NCI-H748 (cell line): ENCODE data around the gene TAS1R1.

Experiments
- DNase-seq: peaks from one replicate; lab custom pipeline; 2025; ENCODE audit not compliant: unreplicated experiment; lab: John Stamatoyannopoulos, UW

The TAS1R1 gene

DNA sequence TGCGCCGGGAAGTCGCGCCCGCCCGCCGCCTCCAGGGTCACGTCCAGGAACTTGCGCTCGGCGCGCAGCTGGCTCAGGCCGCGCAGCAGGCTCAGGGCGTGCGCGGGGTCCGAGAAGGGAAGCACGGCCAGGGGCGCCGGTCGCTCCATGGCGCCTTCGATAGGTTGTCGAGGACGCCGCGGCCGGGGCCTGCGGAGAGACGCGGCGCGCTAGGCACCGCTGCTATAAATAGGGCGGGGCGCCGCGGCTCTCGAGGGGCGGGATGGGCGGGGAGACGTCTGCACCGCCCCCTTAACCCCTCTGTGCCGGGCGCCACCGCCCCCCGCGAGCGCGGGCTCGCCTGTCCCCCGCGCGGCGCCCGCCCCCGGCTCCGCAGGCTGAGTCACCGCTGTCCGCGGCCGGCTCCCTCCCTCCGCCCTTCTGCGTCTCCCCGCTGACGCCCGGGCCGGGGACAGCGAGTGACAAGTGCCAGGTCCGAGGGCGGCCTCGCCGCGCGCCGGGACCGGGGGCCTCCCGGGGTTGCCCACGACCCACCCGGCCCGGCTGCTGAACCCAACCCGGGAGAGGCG is 47.6 kb downstream of the TAS1R1 start, which contains the start of gene KLHL21:
TSS of gene KLHL21 (minus strand) at position 201 of the 569 bp plus-strand sequence. CDS start at position 149, 52 bp downstream.
- DNase-seq, result peak; percentile 76

GRCh38 chr1:6603238-6603914 is 48.3 kb downstream of the TAS1R1 start:
- DNase-seq, result peak; percentile 29

- DNase-seq, result no peak
Measured at GRCh38 chr1:6603915-6604558, 48.9 kb downstream of the TAS1R1 start.

DNA sequence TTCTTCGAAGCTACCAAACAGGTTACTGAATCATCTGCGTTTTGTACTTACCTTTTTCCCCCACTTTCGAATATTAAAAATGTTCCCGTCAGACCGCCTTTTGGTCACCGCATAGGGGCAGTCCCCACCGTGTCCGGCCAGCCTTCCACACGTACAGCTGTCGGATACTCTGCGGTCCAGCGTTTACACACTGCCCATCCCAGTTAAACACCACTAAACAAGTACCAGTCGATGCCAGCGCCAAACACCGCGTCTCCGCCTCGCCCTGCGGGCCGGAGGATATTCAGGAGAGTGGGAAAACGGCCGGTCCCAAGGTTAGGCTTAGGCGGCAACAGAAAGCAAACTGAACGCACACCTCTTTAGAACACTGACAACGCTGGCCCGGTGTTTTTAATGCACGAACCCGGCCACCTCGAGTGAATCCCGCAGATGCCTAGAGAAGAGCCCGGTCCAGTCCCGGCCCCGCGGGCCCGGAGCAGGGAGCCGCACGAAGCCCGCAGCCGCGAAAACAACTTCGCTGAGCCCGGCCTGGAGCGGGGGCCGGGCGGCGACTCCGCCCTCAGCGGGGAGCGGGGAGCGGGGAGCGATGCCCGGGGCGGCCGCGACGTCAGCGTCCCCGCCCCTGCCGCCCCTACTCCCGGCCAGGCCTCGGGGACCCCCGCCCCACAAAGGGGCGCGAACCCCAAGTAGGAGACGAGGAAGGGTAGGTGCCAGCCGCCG is 57.7 kb downstream of the TAS1R1 start:
- DNase-seq, result peak; percentile 69

DNA sequence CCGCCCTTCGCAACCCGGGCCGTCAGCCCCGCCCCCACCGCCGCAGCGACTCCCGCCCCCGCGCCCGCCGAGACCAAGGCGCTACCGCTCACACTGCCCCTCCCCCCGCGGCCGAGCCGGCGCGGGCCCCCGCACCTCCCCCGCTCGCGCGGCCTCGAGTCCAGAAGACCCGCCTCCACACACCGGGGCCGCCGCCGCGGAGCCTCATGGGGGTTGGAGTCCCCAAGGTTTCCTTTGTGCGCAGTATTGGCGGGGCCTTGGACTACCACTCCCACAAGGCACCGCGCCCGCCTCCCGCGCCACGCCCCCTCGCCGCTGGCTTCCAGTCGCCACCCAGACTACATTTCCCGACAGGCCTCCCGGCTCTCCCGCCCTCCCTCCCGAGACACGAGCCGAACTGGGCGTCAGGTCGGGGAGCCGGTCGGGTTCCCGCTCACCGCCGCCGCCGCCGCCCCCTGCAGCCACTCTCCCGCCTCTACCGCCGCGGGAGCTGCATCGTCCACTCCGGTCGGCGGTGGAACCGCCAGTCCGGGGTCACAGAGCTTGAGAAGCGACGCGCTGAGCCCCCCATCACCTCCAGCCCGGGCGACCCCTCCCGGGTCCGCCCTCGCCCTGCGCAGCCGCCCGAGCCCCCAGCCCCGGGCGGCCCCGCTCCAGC is 58.4 kb downstream of the TAS1R1 start, which contains the start of gene PHF13:
TSS of gene PHF13 (plus strand) at position 371 of the 658 bp plus-strand sequence. CDS start 336 bp downstream, outside the sequence.
- DNase-seq, result peak; percentile 97

GRCh38 chr1:6614019-6614928 is 59.2 kb downstream of the TAS1R1 start:
- peak; percentile 30 for DNase-seq

- DNase-seq, result no peak
Measured at GRCh38 chr1:6614929-6615785, 60.0 kb downstream of the TAS1R1 start.

GRCh38 chr1:6619045-6619444 is 63.9 kb downstream of the TAS1R1 start:
- DNase-seq, result no peak

DNA sequence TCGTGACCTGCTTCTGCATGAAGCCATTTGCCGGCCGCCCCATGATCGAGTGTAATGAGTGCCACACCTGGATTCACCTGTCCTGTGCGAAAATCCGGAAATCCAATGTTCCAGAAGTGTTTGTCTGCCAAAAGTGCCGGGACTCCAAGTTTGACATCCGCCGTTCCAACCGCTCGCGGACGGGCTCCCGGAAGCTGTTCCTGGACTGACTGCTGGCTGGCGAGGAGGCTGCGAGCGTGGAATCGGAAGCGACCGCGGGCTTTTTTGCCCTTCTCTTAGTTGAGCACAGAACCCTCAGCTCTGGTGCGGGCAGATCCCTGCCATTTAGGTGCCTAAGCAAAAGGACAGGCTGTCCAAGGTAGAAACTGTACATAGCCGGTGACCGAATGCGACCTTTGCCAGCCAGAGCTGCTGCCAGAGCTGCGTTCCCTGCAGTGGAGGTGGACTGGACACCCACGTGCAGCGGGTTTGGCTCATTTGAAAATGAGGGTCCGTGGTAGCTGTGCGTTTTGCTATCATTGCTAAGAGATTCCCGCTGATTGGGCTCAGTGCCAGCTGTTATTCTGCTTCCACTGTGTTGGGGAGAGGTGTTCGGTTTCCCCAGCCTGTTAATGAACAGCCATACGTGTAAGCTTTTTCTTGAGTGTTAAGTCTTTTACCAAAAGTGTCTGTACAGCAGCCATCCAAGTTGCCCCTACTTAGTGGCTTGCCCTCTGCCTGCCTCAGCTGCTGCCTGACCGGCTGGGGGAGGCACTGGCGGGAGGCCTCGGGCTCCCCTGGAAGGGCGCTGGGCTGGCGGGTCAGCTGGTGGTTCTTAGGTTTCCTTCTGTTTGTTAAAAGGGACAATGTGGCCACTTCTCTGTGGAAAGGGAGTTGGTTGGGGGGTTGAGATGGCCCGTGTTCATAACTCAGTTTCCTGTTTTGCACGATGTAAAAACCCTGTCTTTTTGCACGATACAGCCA is 66.6 kb downstream of the TAS1R1 start:
- DNase-seq, result no peak

GRCh38 chr1:6622396-6623152 is 67.5 kb downstream of the TAS1R1 start:
- DNase-seq, result no peak

DNA sequence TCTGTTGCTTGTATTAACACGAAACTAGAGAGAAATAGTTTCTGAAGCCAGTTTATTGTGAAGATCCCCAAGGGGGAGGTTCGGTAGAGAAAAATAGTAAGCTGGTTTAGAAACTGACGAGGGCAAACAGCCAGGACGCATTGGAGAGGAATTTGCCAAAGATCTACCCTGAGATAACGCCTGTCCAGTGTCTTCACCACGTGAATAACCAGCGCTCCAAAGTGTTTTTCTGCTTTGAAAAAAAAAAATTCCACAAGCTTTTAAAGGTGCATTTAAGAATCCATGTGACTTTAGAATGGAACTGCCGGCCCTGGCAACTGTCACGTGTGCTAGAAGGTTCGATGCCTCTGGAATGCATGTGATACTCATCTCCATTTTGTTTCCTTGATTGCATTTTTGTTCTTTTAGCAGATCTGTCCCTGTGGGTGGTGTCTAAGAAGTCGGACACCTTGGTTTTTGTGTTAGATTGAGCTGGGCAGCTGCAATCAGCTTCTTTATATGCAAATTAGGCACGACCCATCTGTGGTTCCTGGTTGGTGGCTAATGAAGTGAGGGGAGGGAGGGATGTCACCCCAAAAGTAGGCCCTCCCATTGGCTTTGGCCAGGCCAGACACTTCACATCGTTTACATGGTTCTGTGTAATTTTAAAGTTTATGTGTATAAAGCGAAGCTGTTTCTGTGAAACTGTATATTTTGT is 68.3 kb downstream of the TAS1R1 start:
- no peak for DNase-seq

GRCh38 chr1:6624710-6625583 is 69.8 kb downstream of the TAS1R1 start, which contains the start of gene THAP3:
THAP3 (plus strand) TSS chr1:6624868; CDS start chr1:6625219, 351 bp downstream.
- DNase-seq, result peak; percentile 80

DNA sequence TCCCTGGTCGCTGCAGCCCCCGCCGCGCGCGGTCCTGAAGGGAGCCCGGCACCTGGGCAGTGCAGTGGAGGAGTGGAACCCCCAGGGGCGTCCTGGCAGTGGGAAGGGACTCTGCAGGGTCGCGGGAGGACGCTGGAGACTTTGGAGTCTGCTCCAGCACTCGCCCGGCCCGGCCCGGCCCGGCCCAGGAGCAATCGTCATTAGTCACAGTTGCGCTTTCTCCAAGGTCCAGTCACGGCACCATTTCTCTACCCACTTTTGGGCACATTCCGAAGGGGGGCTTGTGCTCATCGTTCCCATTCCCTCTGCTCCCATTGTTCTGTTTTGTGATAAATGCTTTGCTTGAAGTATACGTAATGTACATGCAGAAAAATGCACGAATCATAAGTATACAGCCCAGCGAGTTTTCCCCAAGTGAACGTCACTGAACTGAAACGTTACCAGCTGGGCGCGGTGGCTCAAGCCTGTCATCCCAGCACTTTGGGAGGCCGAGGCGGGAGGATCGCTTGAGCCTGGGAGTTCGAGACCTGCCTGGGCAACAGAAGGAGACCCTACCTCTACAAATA is 70.6 kb downstream of the TAS1R1 start:
- DNase-seq, result no peak

GRCh38 chr1:6627031-6627430 is 71.9 kb downstream of the TAS1R1 start:
- DNase-seq, result no peak
